Subcutaneous abdominal adipose tissue (tissue), 5 donors: ENCODE results near the gene PEG3.

ENCODE experiments used
- H3K27ac ChIP-seq: one replicate; pipeline ENCODE4 v1.7.0; 2013; ENCODE audit warnings: low read depth, mild to moderate bottlenecking, inconsistent platforms, low read length, moderate library complexity
- H3K27me3 ChIP-seq, 5 donors: one replicate each; pipeline ENCODE4 v1.7.0; 2013; ENCODE audit warnings: low read length in 5 of 5, inconsistent platforms in 1 of 5; ENCODE audit not compliant: control insufficient read depth in 5 of 5, insufficient read depth in 4 of 5
- H3K36me3 ChIP-seq, 5 donors: one replicate each; pipeline ENCODE4 v1.7.0; 2013; ENCODE audit warnings: low read length in 5 of 5; ENCODE audit not compliant: control insufficient read depth in 5 of 5, insufficient read depth in 5 of 5
- H3K4me1 ChIP-seq, 5 donors: one replicate each; pipeline ENCODE4 v1.7.0; 2013; ENCODE audit warnings: low read length in 5 of 5, mild to moderate bottlenecking in 3 of 5, moderate library complexity in 1 of 5; ENCODE audit not compliant: control insufficient read depth in 5 of 5, insufficient read depth in 5 of 5
- H3K4me3 ChIP-seq, 5 donors: one replicate each; pipeline ENCODE4 v1.7.0; 2013; ENCODE audit warnings: low read length in 5 of 5, low read depth in 1 of 5
- H3K9ac ChIP-seq, 5 donors: one replicate each; pipeline ENCODE4 v1.7.0; 2013; ENCODE audit warnings: low read length in 5 of 5, mild to moderate bottlenecking in 4 of 5, moderate library complexity in 3 of 5
- H3K9me3 ChIP-seq, 5 donors: one replicate each; pipeline ENCODE4 v1.7.0; 2013; ENCODE audit warnings: low read length in 5 of 5; ENCODE audit not compliant: control insufficient read depth in 5 of 5
- donor health status: healthy.
- donor health status: healthy.
- donor health status: healthy.
- donor health status: healthy.
- donor health status: healthy.

The PEG3 gene

DNA sequence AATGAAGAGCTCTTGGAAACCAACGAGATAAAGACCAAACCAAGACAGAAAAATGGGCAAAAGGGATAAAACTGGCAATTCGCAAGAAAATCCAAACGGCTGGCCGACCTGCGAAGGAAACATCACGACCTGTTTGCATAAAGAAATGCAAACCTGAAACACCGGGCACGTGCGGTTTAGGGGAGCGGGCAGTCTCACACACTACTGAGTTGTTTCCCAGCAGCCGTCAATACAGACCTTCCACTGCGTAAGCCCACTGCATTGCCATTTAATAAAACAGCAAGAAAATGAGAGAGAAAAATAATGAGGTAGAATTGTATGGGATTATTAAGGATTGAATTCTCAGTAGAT lies 642 bp upstream of the PEG3 start:
- no peak overlapping the region for H3K9ac ChIP-seq
- H3K4me1 ChIP-seq = peaks cover 0 to 26% (median 24%) of the 10 kb centered on the region in 5 donors
- H3K4me3 ChIP-seq = peak overlapping the region in 1 of 5 donors; percentile 56
- H3K36me3 ChIP-seq = no peaks in the 10 kb centered on the region
- peaks cover 0 to 12% (median 3%) of the 10 kb centered on the region in 5 donors for H3K9me3 ChIP-seq
- H3K27me3 ChIP-seq = no peaks in the 10 kb centered on the region
- no peak overlapping the region for H3K27ac ChIP-seq

DNA sequence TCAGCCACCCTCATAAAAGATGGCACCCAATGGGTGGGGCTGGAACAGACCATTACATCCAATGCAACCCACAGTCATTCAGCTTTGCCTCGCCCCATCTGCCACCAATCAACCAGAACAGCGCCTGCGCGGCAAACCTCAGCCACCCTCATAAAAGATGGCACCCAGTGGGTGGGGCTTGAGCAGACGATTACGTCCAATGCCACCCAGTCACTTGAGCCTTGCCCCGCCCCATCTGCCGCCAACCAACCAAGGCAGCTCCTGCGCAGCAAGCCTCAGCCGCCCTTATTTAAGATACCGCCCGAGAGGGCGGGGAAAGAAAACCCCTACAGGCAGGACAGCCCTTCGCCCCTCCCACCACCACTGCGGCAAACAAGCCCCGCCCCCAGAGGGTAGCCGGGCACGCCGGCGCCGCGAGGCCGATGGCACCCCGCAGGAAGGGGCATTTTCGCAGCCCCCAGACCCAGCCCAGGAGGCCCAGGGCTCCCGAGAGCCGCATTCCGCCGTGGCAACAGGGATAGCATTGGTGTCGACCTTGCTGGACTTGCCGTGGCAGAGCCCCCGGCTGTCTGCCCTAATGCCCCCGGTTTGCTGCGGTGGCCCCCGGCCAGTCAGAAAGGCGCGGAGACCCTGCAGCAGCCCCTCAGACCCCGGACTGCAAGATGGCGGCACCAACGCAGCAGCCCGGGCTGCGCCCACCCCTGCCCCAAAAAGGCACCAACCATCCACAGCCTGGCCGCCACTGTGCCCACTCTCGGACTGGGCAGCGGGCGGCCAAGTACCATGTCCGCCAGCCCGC lies 675 bp downstream of the PEG3 start:
- Histone ChIP-seq H3K27me3 (no peaks in the 10 kb centered on the region), H3K4me3 (peak overlapping the region; percentile 44 to 68 (median 60)), H3K9me3 (peaks cover 0 to 17% (median 3%) of the 10 kb centered on the region in 5 donors), H3K36me3 (no peaks in the 10 kb centered on the region), H3K9ac (no peak overlapping the region), H3K27ac (no peak overlapping the region), H3K4me1 (peaks cover 0 to 26% (median 24%) of the 10 kb centered on the region in 5 donors)

DNA sequence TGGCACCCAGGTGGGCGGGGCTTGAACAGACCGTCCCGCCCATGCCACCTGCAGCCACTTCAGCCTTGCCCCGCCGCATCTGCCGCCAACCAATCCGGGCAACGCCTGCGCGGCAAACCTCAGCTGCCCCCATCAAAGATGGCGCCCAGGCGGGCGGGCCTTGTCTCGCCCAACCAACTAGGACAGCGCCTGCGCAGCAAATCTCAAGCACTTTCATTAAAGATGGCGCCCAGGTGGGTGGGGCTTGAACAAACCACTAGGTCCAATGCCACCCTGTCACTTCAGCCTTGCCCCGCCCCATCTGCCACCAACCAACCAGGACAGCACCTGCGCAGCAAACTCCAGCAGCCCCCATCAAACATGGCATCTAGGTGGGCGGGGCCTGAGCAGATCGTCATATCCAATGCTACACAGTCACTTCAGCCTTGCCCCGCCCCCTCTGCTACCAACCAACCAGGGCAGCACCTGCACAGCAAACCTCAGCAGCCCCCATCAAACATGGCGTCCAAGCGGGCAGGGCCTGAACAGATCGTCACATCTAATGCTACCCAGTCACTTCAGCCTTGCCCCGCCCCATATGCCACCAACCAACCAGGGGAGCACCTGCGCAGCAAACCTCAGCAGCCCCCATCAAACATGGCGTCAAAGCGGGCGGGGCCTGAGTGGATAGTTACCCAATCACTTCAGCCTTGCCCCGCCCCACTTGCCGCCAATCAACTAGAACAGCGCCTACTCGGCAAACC lies 1.4 kb downstream of the PEG3 start:
- Histone ChIP-seq H3K9me3 (peaks cover 0 to 17% (median 3%) of the 10 kb centered on the region in 5 donors), H3K4me1 (peaks cover 0 to 26% (median 24%) of the 10 kb centered on the region in 5 donors), H3K36me3 (no peaks in the 10 kb centered on the region), H3K4me3 (peak overlapping the region; percentile 44 to 71 (median 68)), H3K27me3 (no peaks in the 10 kb centered on the region), H3K9ac (no peak overlapping the region), H3K27ac (no peak overlapping the region)

DNA sequence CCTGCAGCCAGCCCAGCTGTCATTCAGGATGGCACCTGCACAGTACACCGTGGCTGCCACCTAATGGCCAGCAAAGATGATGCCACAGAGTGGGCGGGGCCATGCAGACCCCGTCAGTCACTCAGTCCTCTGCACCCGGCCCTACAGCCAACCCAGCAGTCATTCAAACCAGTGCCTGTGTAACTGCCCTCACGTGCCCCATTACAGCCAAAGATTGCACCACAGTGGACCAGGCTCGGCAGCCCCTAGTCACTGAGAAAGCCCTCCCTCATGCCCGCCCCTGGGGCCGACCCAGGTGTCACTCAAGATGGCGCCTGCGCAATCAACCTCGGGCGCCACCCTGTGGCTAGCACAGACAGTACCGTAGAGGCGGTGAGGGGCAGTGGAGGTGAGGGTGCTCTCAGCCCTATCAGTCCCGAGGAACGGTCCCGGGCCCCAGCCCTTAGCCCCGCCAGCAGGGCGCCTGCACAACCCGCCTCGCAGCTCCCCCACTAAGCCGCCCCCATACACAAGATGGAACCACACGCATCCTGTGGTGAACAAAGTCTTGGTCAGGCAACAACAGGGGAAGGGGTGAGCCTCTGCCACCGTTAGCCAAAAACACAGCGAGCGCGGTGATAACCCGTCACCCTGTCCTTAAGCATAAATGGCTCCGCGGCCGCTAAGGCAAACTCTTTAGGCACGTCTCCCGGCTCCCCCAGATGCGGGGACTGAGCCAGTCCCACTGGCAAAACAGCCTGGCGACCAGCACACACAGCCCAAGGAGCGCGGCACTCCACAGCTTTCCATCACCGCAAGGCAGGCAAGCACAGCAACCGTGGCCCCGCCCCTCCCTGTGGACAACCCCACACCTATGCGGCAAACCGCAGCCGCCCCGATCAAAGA lies 2.3 kb downstream of the PEG3 start:
- Histone ChIP-seq H3K9ac (peak overlapping the region in 3 of 5 donors; percentile 13 to 39 (median 26)), H3K9me3 (peaks cover 0 to 17% (median 3%) of the 10 kb centered on the region in 5 donors), H3K27me3 (no peaks in the 10 kb centered on the region), H3K4me3 (peak overlapping the region; percentile 68 to 80 (median 71)), H3K27ac (peak overlapping the region; percentile 41), H3K4me1 (peaks cover 0 to 26% (median 24%) of the 10 kb centered on the region in 5 donors), H3K36me3 (no peaks in the 10 kb centered on the region)

DNA sequence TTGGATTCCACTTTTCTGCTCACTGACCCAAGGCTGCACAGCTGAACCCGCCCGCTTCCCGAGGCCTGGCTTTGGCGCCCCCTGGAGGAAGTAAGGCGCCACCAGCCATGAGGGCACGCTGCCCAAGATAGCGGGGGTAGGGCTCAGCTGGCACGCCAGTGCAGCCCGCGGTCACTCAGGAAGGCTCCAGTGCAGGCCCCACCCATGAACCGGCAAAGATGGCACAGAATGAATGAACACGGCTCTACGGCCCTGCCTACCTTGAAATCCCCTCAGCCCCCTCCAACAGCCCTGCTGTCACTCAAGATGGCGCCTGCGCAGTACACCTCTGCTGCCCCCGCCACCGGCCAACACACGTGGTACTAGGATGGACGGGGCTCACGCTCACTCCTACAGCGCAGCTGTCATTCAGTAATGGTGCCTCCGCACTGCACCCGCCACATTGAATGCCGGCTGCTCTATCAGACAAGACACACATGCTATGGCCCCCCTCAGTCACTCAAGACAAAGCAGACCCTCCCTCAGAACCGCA lies 3.0 kb downstream of the PEG3 start:
- peak overlapping the region; percentile 41 for H3K27ac ChIP-seq
- H3K36me3 ChIP-seq = no peaks in the 10 kb centered on the region
- no peaks in the 10 kb centered on the region for H3K27me3 ChIP-seq
- H3K4me3 ChIP-seq = peak overlapping the region; percentile 68 to 78 (median 71)
- peaks cover 0 to 17% (median 3%) of the 10 kb centered on the region in 5 donors for H3K9me3 ChIP-seq
- peaks cover 0 to 26% (median 24%) of the 10 kb centered on the region in 5 donors for H3K4me1 ChIP-seq
- H3K9ac ChIP-seq = peak overlapping the region in 2 of 5 donors; percentile 6 to 39

DNA sequence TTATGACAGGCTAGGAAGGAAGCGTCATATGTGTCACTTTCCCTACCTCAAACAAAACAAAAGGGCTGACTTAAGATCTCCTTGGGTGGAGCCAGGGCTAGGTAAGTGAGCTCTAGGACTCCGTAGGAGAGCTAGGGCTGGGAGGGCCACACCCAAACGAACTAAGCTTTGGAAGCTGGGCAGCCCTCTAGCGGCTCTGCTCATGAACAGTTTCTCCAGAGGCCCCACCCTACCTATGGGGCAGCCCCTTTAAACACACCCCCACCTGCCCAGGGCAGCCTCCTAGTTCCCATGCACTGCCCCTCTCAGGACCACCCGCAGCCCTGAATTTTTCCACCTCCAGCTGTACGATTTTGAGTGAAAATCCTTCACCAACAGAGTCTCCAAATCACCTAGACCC lies 3.5 kb downstream of the PEG3 start:
- Histone ChIP-seq H3K9me3 (peaks cover 0 to 17% (median 3%) of the 10 kb centered on the region in 5 donors), H3K9ac (peak overlapping the region in 1 of 5 donors; percentile 39), H3K4me3 (peak overlapping the region in 4 of 5 donors; percentile 34 to 71 (median 52)), H3K27ac (no peak overlapping the region), H3K4me1 (peaks cover 0 to 26% (median 24%) of the 10 kb centered on the region in 5 donors), H3K27me3 (no peaks in the 10 kb centered on the region), H3K36me3 (no peaks in the 10 kb centered on the region)

DNA sequence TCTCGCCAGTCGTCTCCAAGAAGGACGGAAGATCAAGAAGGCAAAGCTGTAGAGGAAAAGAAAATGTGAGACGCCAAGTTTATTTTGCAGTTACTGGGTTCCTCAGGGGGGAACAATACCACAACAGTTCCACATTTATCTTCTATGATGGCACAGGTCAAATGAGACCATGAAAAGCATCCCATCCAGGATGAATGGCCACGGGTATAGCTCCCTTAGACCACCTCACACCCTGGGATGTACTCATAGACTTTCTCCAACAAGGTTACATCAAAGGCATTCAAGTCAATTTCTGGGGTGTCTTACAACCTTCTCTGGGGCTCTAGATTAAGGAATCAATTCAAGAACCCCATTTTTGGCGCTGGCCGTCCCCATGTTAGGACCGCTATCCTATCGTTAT lies 4.5 kb downstream of the PEG3 start:
- H3K27me3 ChIP-seq = no peaks in the 10 kb centered on the region
- no peaks in the 10 kb centered on the region for H3K36me3 ChIP-seq
- no peak overlapping the region for H3K27ac ChIP-seq
- H3K4me1 ChIP-seq = peaks cover 0 to 26% (median 24%) of the 10 kb centered on the region in 5 donors
- no peak overlapping the region for H3K4me3 ChIP-seq
- H3K9ac ChIP-seq = no peak overlapping the region
- H3K9me3 ChIP-seq = peaks cover 0 to 17% (median 3%) of the 10 kb centered on the region in 5 donors

DNA sequence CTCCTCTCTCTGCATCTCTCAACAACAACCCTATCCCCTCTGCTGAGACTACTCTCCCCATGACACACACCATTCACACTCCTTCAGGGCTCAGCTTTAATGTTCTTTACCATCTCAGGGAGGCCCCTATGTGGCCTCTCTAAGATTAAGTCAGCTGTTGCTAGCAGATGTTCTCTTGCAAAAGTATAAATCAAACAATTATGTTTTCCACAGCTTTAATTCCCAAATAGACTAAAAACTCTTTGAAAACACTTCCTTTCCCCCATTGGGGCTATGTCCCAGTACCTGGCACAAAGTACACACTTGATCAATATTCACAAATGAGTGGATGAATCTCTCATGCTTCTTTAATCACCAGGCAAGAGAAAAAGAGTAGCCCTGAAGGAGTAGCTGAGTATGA lies 5.1 kb downstream of the PEG3 start:
- Histone ChIP-seq H3K4me3 (no peak overlapping the region), H3K4me1 (peaks cover 0 to 24% (median 21%) of the 10 kb centered on the region in 5 donors)

DNA sequence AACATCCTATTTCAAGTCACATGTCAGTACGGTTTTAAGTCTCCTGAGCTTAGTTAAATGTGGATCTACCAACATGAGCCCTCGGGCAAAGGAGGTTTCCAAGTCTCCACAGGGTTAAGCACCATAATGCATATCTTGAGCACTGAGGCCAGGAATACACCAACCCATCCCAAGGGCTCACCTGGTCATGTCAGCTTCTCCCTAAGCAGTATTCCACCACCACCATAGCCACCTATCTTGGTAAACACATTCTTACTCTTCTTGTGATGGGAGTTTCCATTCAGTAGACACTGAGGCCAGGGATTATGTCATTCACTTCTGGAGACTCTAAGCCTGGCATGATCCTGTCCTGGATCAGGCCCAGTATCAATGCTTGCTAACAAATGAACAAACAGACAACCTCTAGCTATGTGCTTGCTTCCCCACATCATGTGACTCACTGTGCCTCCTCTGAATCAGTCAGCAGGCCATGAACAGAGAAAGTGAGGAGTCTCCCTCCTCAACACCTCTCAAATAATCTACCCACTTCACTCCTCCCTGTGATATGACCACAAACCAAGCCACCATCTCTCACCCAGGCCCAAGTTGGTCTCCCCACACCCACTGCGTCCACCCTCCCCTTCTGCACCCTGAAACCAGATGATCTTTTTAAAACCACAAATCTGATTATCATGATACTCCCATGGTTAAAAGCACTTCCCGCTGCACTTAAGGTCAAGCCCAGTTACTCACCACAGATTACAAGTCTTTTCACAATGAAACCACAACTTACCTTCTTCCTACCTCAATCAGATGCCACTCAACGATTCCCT lies 5.8 kb downstream of the PEG3 start:
- Histone ChIP-seq H3K9ac (no peak overlapping the region), H3K4me1 (peaks cover 0 to 18% (median 15%) of the 10 kb centered on the region in 5 donors), H3K4me3 (no peak overlapping the region), H3K36me3 (no peaks in the 10 kb centered on the region), H3K9me3 (peaks cover 0 to 17% (median 3%) of the 10 kb centered on the region in 5 donors), H3K27me3 (no peaks in the 10 kb centered on the region), H3K27ac (no peak overlapping the region)

More for the DNA sequence above, 5.1 kb downstream of the PEG3 start:
- Histone ChIP-seq H3K27me3 (no peaks in the 10 kb centered on the region), H3K9me3 (peaks cover 0 to 17% (median 3%) of the 10 kb centered on the region in 5 donors), H3K36me3 (no peaks in the 10 kb centered on the region), H3K9ac (no peak overlapping the region), H3K27ac (no peak overlapping the region)
